NCI-H1092 treated with DMSO at 0.1 percent for 48 hours (cell line): Measurements from ENCODE around the gene ZMYND11.
"Not testable (repeated sequence)": the region's sequence is repeated elsewhere in the genome, so short reads cannot be mapped to it uniquely, and the experiment has no call there.

Experiments used
- DNase-seq: peaks from one replicate; lab custom pipeline; 2025; lab: John Stamatoyannopoulos, UW

Gene ZMYND11

GRCh38 chr10:132946-133898 lies 2.0 kb upstream of the ZMYND11 start:
- DNase-seq = no peak

GRCh38 chr10:134247-135131 lies 766 bp upstream of the ZMYND11 start:
- peak; percentile 3 for DNase-seq

- peak; percentile 34 for DNase-seq
Observed at GRCh38 chr10:135601-136464, 578 bp downstream of the ZMYND11 start.

GRCh38 chr10:136465-136762 lies 1.2 kb downstream of the ZMYND11 start:
- peak; percentile 34 for DNase-seq

- DNase-seq = no peak
Observed at GRCh38 chr10:137031-137430, 1.8 kb downstream of the ZMYND11 start.

- no peak for DNase-seq
Observed at GRCh38 chr10:137606-138005, 2.4 kb downstream of the ZMYND11 start.

GRCh38 chr10:142371-142770 lies 7.1 kb downstream of the ZMYND11 start:
- DNase-seq = no peak

- DNase-seq = no peak
Observed at GRCh38 chr10:152915-153314, 17.7 kb downstream of the ZMYND11 start.

- DNase-seq = no peak
Observed at GRCh38 chr10:154348-154747, 19.1 kb downstream of the ZMYND11 start.

- DNase-seq = no peak
Observed at GRCh38 chr10:167383-167782, 32.1 kb downstream of the ZMYND11 start.

GRCh38 chr10:173741-174140 lies 38.5 kb downstream of the ZMYND11 start:
- DNase-seq = no peak

GRCh38 chr10:176677-177076 lies 41.4 kb downstream of the ZMYND11 start:
- DNase-seq = no peak

- no peak for DNase-seq
Observed at GRCh38 chr10:178208-178607, 43.0 kb downstream of the ZMYND11 start.

- DNase-seq = no peak
Observed at GRCh38 chr10:178723-179122, 43.5 kb downstream of the ZMYND11 start.

GRCh38 chr10:182441-183201 lies 47.4 kb downstream of the ZMYND11 start:
- DNase-seq = no peak

- DNase-seq = no peak
Observed at GRCh38 chr10:184174-184573, 48.9 kb downstream of the ZMYND11 start.

- DNase-seq = no peak
Observed at GRCh38 chr10:184911-185310, 49.7 kb downstream of the ZMYND11 start.

GRCh38 chr10:185571-185970 lies 50.3 kb downstream of the ZMYND11 start:
- DNase-seq = not testable (repeated sequence)

- no peak for DNase-seq
Observed at GRCh38 chr10:186911-187310, 51.7 kb downstream of the ZMYND11 start.

- DNase-seq = no peak
Observed at GRCh38 chr10:188546-188945, 53.3 kb downstream of the ZMYND11 start.

- no peak for DNase-seq
Observed at GRCh38 chr10:190216-190615, 55.0 kb downstream of the ZMYND11 start.
